ENCODE data around the gene CCDC188. TPM values are rescaled to one million over a fixed set of nuclear protein-coding genes. Genes with fewer than 3 reads are reported as not detected.

Gene CCDC188
- total RNA-seq, 1 experiment from 2014 or later, result not detected

- no peak overlapping the region for H2AFZ ChIP-seq (ENCODE audit: low read length)
- no TSS peak for BruUV-seq (replicated peaks)
- no peak overlapping the region for H3K4me3 ChIP-seq (ENCODE audit: low read length)
- no peaks in the 10 kb centered on the region for H3K36me3 ChIP-seq (ENCODE audit: low read depth, low read length)
- H3K9me3 ChIP-seq (ENCODE audit: low read length), result no peaks in the 10 kb centered on the region
- H3K79me2 ChIP-seq (ENCODE audit: low read length), result no peaks in the 10 kb centered on the region
- H3K4me2 ChIP-seq (ENCODE audit: low read length), result no peak overlapping the region
- intact Hi-C loops (cut with micrococcal nuclease), result no loop called here
- DNase-seq, result no peak
- H3K27me3 ChIP-seq (ENCODE audit: low read length), result no peaks in the 10 kb centered on the region
- CTCF ChIA-PET, result no interaction called here
- POLR2A ChIA-PET (ENCODE audit: unreplicated experiment), result no interaction called here
- no peaks in the 10 kb centered on the region for H4K20me1 ChIP-seq (ENCODE audit: low read length)
- no peak for TF ChIP-seq EZH2 (IDR thresholded peaks at IDR 0.05; ENCODE audit: low read length, unreplicated experiment)
- no peak for TF ChIP-seq CTCF (conservative IDR thresholded peaks at IDR 0.05; ENCODE audit: low read depth, low read length)
- no peak for TF ChIP-seq EZH2phosphoT487 (IDR thresholded peaks at IDR 0.05; ENCODE audit: borderline replicate concordance, low read length)
- ATAC-seq, result no peak
- H3K4me1 ChIP-seq (ENCODE audit: insufficient read depth, low read length), result no peaks in the 10 kb centered on the region
- H3K9ac ChIP-seq (ENCODE audit: low read length), result no peak overlapping the region
- no peak overlapping the region for H3K27ac ChIP-seq (ENCODE audit: low read length)
- H3K9me2 ChIP-seq (replicated peaks; ENCODE audit: low read length), result no peaks in the 10 kb centered on the region
- no peaks in the 10 kb centered on the region for H3F3A ChIP-seq (ENCODE audit: low read length, unreplicated experiment)
These were observed 16.9 kb upstream of the CCDC188 start for GRCh38 chr22:20167643-20168322.

- Histone ChIP-seq H3K9me3 (ENCODE audit: low read length) (no peaks in the 10 kb centered on the region), H3K4me3 (ENCODE audit: low read length) (no peak overlapping the region), H4K20me1 (ENCODE audit: low read length) (no peaks in the 10 kb centered on the region), H2AFZ (ENCODE audit: low read length) (no peak overlapping the region), H3K27ac (ENCODE audit: low read length) (no peak overlapping the region), H3F3A (ENCODE audit: low read length, unreplicated experiment) (no peaks in the 10 kb centered on the region), H3K4me2 (ENCODE audit: low read length) (no peak overlapping the region), H3K36me3 (ENCODE audit: low read depth, low read length) (no peaks in the 10 kb centered on the region), H3K79me2 (ENCODE audit: low read length) (no peaks in the 10 kb centered on the region), H3K4me1 (ENCODE audit: insufficient read depth, low read length) (no peaks in the 10 kb centered on the region), H3K9me2 (replicated peaks; ENCODE audit: low read length) (no peaks in the 10 kb centered on the region), H3K9ac (ENCODE audit: low read length) (no peak overlapping the region), H3K27me3 (ENCODE audit: low read length) (no peaks in the 10 kb centered on the region)
- TF ChIP-seq EZH2 (IDR thresholded peaks at IDR 0.05; ENCODE audit: low read length, unreplicated experiment) (no peak), EZH2phosphoT487 (IDR thresholded peaks at IDR 0.05; ENCODE audit: borderline replicate concordance, low read length) (no peak), CTCF (conservative IDR thresholded peaks at IDR 0.05; ENCODE audit: low read depth, low read length) (no peak)
- ATAC-seq (no peak), DNase-seq (no peak)
- POLR2A ChIA-PET (ENCODE audit: unreplicated experiment), result no interaction called here
- CTCF ChIA-PET, result no interaction called here
- BruUV-seq (replicated peaks), result no TSS peak
- intact Hi-C loops (cut with micrococcal nuclease), result no loop called here
These were observed 15.8 kb upstream of the CCDC188 start for GRCh38 chr22:20166703-20167102.

GRCh38 chr22:20165913-20166312, 15.1 kb upstream of the CCDC188 start:
- no TSS peak for BruUV-seq (replicated peaks)
- Histone ChIP-seq H3K79me2 (ENCODE audit: low read length) (no peaks in the 10 kb centered on the region), H3K9ac (ENCODE audit: low read length) (no peak overlapping the region), H3K9me3 (ENCODE audit: low read length) (no peaks in the 10 kb centered on the region), H3K9me2 (replicated peaks; ENCODE audit: low read length) (no peaks in the 10 kb centered on the region), H3K4me3 (ENCODE audit: low read length) (no peak overlapping the region), H3F3A (ENCODE audit: low read length, unreplicated experiment) (no peaks in the 10 kb centered on the region), H3K4me2 (ENCODE audit: low read length) (no peak overlapping the region), H3K27ac (ENCODE audit: low read length) (no peak overlapping the region), H3K36me3 (ENCODE audit: low read depth, low read length) (no peaks in the 10 kb centered on the region), H3K4me1 (ENCODE audit: insufficient read depth, low read length) (no peaks in the 10 kb centered on the region), H2AFZ (ENCODE audit: low read length) (no peak overlapping the region), H3K27me3 (ENCODE audit: low read length) (no peaks in the 10 kb centered on the region), H4K20me1 (ENCODE audit: low read length) (no peaks in the 10 kb centered on the region)
- no peak for TF ChIP-seq EZH2phosphoT487 (IDR thresholded peaks at IDR 0.05; ENCODE audit: borderline replicate concordance, low read length)
- no peak for TF ChIP-seq EZH2 (IDR thresholded peaks at IDR 0.05; ENCODE audit: low read length, unreplicated experiment)
- no peak for TF ChIP-seq CTCF (conservative IDR thresholded peaks at IDR 0.05; ENCODE audit: low read depth, low read length)
- intact Hi-C loops (cut with micrococcal nuclease), result no loop called here
- CTCF ChIA-PET, result no interaction called here
- DNase-seq, result no peak
- POLR2A ChIA-PET (ENCODE audit: unreplicated experiment), result no interaction called here
- no peak for ATAC-seq

Data from PC-3 (cell line).